ES-I3 (cell line): ENCODE data around the gene TEAD3.

Source experiments
- H3K36me3 ChIP-seq: 2 replicates; pipeline ENCODE4 v1.6.1; 2013; ENCODE audit warnings: mild to moderate bottlenecking, low read length, control low read depth, moderate library complexity; ENCODE audit not compliant: insufficient read depth
- H3K4me1 ChIP-seq: 2 replicates; pipeline ENCODE4 v1.6.1; 2013; ENCODE audit warnings: mild to moderate bottlenecking, control low read depth, low read length; ENCODE audit not compliant: insufficient read depth
- H3K9ac ChIP-seq: 2 replicates; pipeline ENCODE4 v1.6.1; 2013; ENCODE audit warnings: low read depth, mild to moderate bottlenecking, low read length, moderate library complexity
- H3K9me3 ChIP-seq: 2 replicates; pipeline ENCODE4 v1.6.1; 2013; ENCODE audit warnings: mild to moderate bottlenecking, low read length, moderate library complexity; ENCODE audit not compliant: control insufficient read depth, insufficient read depth

Gene TEAD3

DNA sequence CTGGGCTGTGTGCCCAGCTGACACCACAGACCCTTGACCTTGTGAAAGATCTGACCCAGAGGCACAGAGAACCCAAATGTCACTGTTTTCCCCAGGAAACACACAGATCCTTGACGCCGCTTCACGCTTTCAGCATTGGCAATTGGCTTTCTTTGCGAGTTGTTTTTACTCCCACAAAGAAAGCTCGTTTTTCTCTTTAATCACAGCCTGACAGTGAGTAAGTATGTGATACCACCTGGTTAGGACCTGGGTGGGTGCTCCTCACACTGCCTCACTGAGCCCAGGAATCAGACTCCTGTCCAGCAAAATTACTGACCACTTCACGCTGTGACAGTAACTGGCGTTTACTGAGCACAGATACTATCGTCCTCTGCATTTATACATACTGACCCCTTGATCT, 15.7 kb downstream of the TEAD3 start:
- Histone ChIP-seq H3K36me3 (no peaks in the 10 kb centered on the region; the same call in 1 of the 2 replicates), H3K9me3 (no peaks in the 10 kb centered on the region), H3K4me1 (peaks cover 15% of the 10 kb centered on the region)

DNA sequence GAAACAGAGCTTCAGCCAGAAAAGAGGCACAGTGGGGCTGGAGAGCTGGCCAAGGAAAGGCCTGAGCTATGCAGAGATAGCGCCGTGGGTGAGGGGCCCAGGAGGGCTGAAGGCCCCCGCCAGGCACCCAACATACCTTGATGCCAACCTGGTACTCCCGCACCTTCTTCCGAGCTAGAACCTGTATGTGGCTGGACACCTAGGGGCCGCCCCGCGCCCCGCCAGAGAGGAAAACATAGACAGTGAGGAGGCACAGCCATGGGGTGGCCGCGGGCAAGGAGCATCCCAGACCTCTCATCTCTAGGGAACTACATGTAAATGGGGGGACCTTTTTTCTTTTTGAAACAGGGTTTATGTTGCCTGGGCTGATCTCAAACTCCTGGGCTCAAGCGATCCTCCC, 16.7 kb downstream of the TEAD3 start:
- no peaks in the 10 kb centered on the region for H3K9me3 ChIP-seq
- no peaks in the 10 kb centered on the region; the same call in 1 of the 2 replicates for H3K36me3 ChIP-seq
- no peak overlapping the region for H3K9ac ChIP-seq
- peaks cover 9% of the 10 kb centered on the region for H3K4me1 ChIP-seq

More for the DNA sequence above, 15.7 kb downstream of the TEAD3 start:
- H3K9ac ChIP-seq: no peak overlapping the region

- Histone ChIP-seq H3K4me1 (no peaks in the 10 kb centered on the region), H3K9ac (no peak overlapping the region), H3K36me3 (no peaks in the 10 kb centered on the region; the same call in 1 of the 2 replicates), H3K9me3 (no peaks in the 10 kb centered on the region)
Measured at GRCh38 chr6:35478259-35478658, 18.6 kb downstream of the TEAD3 start.

DNA sequence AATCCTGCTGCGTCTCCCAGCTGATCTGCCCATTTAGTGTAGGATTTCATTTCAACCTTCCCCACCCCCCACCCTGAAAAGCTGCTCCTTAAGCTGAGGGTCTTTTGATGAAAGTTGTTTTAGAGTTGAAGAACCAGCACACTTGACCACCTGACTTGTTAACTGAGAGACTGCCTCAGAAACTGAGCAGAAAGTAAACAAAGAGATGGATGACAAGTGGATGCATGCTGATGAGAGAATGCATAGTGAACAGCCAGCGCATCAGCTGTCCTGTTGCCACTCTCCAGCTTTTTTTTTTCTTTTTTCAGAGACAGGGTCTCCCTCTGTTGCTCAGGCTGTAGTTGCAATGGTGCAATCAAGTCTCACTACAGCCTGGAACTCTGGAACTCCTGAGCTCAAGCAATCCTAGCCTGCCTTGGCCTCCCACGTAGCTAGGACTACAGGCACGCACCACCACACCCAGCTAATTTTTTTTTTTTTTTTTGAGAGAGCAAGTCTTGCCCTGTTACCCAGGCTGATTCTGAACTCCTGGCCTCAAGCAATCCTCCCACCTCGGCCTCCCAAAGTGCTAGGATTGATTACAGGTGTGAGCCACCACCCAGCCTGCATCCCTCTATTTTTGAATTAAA, 19.2 kb downstream of the TEAD3 start:
- Histone ChIP-seq H3K36me3 (peaks cover 1% of the 10 kb centered on the region; the same call in 1 of the 2 replicates), H3K4me1 (no peaks in the 10 kb centered on the region), H3K9me3 (no peaks in the 10 kb centered on the region), H3K9ac (no peak overlapping the region)

DNA sequence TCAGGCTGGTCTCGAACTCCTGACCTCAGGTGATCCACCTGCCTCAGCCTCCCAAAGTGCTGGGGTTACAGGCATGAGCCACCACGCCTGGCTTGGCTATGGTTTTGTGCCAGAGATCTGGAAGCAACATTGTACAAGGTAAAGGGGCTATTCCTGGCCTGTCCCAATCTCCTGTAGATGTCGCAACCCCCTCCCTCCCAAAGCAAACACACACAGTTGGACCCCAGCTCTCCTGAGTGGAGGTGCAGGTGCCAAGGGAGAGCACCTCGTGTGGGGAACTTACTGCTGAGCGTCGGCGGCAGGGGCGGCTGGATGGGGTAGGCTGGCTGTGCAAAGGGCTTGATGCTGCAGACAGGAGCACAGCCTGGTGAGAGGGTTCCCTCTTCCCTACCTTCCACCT, 19.9 kb downstream of the TEAD3 start:
- Histone ChIP-seq H3K9me3 (no peaks in the 10 kb centered on the region), H3K36me3 (peaks cover 8% of the 10 kb centered on the region), H3K9ac (no peak overlapping the region), H3K4me1 (peaks cover 1% of the 10 kb centered on the region)

- H3K9ac ChIP-seq: no peak overlapping the region
- H3K36me3 ChIP-seq: peaks cover 13% of the 10 kb centered on the region
- no peaks in the 10 kb centered on the region for H3K9me3 ChIP-seq
- H3K4me1 ChIP-seq: peaks cover 6% of the 10 kb centered on the region
Measured at GRCh38 chr6:35476004-35476403, 20.9 kb downstream of the TEAD3 start.

- Histone ChIP-seq H3K36me3 (peaks cover 17% of the 10 kb centered on the region), H3K9ac (no peak overlapping the region), H3K4me1 (peaks cover 10% of the 10 kb centered on the region), H3K9me3 (no peaks in the 10 kb centered on the region)
Measured at GRCh38 chr6:35475573-35475972, 21.3 kb downstream of the TEAD3 start.

DNA sequence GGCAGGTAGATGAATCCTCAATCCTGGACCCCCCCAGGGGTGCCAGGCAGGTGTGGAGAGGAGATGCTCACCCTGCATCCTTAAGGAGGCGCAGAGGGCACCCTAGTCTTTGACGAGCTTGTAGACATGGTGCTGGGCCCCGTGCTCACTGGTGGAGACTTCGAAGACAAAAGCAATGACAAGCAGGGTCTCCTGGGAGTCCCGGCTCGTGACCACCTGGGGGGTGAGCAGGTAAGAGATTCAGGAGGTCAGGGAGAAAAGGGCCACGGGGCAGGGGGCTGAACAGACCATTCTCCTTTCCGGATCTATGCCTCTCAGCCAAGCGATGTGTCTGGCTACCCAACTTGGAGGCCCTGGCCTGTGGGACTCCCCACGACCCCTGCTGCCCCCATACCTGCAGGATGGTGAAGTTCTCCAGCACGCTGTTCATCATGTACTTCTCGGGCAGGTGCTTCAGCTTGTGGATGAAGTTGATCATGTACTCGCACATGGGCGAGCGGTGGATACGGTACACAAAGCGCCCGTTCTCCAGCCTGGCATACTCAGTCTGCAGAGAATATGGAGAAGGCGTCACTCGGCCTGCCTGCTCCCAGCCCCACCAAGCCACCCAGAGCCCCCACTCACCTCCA, 21.8 kb downstream of the TEAD3 start:
- peaks cover 22% of the 10 kb centered on the region for H3K36me3 ChIP-seq
- H3K4me1 ChIP-seq: peaks cover 14% of the 10 kb centered on the region
- H3K9me3 ChIP-seq: no peaks in the 10 kb centered on the region
- H3K9ac ChIP-seq: no peak overlapping the region

DNA sequence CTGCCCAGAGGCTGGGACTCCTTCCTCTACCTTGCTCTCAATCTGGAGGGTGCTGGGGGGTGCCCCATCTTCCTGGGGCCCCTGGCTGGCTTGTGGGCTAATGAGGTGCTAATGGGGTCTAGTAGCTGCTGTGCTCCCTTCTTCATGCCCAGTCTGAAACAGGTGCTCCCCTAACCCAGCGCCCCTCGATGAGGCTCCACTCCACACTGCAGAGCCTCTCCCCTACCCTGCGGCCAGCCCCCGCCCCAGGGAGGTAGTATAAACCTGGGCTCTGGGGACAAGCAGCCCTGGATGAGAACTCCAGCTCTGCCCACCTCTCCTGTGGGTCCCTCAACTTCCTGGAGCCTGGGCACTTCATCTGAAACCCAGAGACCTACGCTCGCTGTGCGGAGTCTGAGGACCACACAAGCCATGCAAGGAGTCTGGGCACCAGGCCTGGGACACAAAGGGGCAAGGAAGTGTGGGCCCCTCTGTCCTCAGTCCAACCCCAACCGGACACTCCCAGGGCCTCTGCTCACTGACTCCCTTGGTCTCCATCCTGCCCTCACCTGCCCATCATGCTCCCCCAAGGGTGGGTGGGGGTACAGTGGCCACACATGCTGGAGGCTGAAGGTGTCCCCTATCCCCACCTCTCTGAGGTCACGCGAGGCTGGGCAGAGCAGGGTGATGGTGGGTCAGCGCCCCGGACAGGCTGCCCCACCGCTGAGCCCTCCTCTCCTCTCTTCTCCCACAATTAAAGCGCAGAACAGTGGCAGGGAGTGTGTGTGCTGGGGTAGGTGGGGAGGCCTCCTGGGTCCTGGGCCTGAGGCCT, 22.5 kb downstream of the TEAD3 start:
- H3K4me1 ChIP-seq: peaks cover 15% of the 10 kb centered on the region
- no peak overlapping the region for H3K9ac ChIP-seq
- H3K9me3 ChIP-seq: no peaks in the 10 kb centered on the region
- H3K36me3 ChIP-seq: peaks cover 29% of the 10 kb centered on the region

- Histone ChIP-seq H3K4me1 (peaks cover 15% of the 10 kb centered on the region), H3K9ac (no peak overlapping the region), H3K9me3 (no peaks in the 10 kb centered on the region), H3K36me3 (peaks cover 34% of the 10 kb centered on the region)
Measured at GRCh38 chr6:35473850-35474130, 23.1 kb downstream of the TEAD3 start.

DNA sequence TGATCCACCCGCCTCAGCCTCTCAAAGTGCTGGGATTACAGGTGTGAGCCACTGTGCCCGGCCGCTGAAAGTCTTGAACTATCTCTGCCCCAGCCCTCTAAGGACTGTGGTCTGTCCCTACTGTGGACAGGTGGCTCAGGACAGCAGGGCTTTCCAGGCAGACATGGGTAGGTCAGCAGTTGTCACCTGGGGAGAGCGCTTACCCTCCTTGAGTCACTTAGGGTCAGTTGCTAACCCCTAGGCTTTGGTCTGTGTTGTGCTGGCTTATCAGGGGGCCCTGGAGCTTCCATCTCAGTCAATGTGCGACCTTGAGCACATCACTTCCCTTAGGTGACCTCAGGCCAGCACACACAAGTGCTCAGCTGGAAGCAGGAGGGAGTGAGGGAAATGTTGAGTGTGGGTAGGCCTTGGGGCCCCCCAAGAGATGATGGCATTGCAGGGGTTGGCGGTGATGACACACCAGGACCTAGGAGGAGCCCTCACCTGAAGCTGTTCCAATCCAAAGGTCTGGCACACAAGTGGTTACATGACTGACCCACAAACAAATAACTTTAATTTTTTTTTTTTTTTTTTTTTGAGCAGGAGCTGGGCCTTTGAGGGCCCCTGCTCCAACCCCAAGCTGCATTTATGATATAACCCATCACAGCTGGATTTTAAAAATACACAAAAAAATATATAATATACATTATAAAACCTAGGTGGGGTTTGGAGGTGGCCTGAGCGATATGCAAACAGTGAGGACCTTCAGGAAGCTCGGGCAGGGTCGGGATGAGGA, 23.6 kb downstream of the TEAD3 start:
- Histone ChIP-seq H3K36me3 (peaks cover 36% of the 10 kb centered on the region), H3K9me3 (no peaks in the 10 kb centered on the region), H3K9ac (no peak overlapping the region), H3K4me1 (peaks cover 15% of the 10 kb centered on the region)

DNA sequence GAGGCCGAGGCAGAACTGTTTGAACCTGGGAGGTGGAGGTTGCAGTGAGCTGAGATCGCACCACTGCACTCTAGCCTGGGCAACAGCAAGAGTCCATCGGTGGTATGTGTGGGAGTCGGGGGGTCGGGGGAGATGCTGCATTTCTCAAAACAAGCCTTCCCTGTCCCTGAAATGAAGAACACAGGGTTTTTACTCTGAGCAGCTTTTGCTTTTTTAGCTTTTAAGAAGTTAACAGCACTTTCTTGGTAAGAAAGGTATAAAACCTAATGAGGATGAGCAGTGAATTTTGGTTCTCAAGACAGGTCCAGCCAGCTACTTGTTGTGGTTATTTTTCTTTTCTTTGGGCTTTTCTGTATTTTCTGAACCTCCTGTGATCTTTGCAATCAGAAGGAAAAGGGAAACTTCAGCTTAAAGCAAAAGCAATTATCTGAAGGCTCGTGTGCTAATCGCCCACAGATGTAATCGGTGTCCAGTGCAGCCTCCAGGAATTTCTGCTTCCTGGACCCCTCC, 25.0 kb downstream of the TEAD3 start:
- Histone ChIP-seq H3K36me3 (peaks cover 36% of the 10 kb centered on the region), H3K9ac (no peak overlapping the region), H3K4me1 (peaks cover 15% of the 10 kb centered on the region), H3K9me3 (no peaks in the 10 kb centered on the region)

- no peaks in the 10 kb centered on the region for H3K9me3 ChIP-seq
- H3K4me1 ChIP-seq: peaks cover 15% of the 10 kb centered on the region
- H3K9ac ChIP-seq: peak overlapping the region; percentile 88; the same call in 1 of the 2 replicates
- peaks cover 39% of the 10 kb centered on the region for H3K36me3 ChIP-seq
Measured at GRCh38 chr6:35470663-35471120, 26.2 kb downstream of the TEAD3 start.
